Activated CD8-positive, alpha-beta memory T cell treated with anti-CD3 and anti-CD28 coated beads, Interleukin-2, amount 50 U/mL, for 24 hours (primary cell): ENCODE measurements around the gene GJD4.

Experiments used
- DNase-seq: peaks from one replicate; pipeline ENCODE4 v3.0.0-alpha.2; 2020; ENCODE audit errors: extremely low read depth

Gene GJD4

GRCh38 chr10:35579116-35579515, 26.0 kb upstream of the GJD4 start:
- no peak for DNase-seq

- DNase-seq, result no peak
Observed at GRCh38 chr10:35579726-35580422, 25.3 kb upstream of the GJD4 start.

- DNase-seq, result no peak
Observed at GRCh38 chr10:35580423-35580770, 24.7 kb upstream of the GJD4 start.

- DNase-seq, result no peak
Observed at GRCh38 chr10:35581655-35582054, 23.5 kb upstream of the GJD4 start.

- DNase-seq, result no peak
Observed at GRCh38 chr10:35584946-35585345, 20.2 kb upstream of the GJD4 start.

GRCh38 chr10:35585356-35585755, 19.8 kb upstream of the GJD4 start:
- no peak for DNase-seq

GRCh38 chr10:35585903-35586535, 19.1 kb upstream of the GJD4 start:
- DNase-seq, result no peak

- no peak for DNase-seq
Observed at GRCh38 chr10:35588836-35589235, 16.3 kb upstream of the GJD4 start.

- DNase-seq, result no peak
Observed at GRCh38 chr10:35592441-35592840, 12.7 kb upstream of the GJD4 start.

- no peak for DNase-seq
Observed at GRCh38 chr10:35594115-35595079, 10.7 kb upstream of the GJD4 start.

- DNase-seq, result no peak
Observed at GRCh38 chr10:35595106-35595505, 10.0 kb upstream of the GJD4 start.

GRCh38 chr10:35598379-35598778, 6.8 kb upstream of the GJD4 start:
- DNase-seq, result no peak

- no peak for DNase-seq
Observed at GRCh38 chr10:35600193-35600592, 4.9 kb upstream of the GJD4 start.

- DNase-seq, result no peak
Observed at GRCh38 chr10:35606430-35606829, 1.3 kb downstream of the GJD4 start.

GRCh38 chr10:35607475-35608327, 2.6 kb downstream of the GJD4 start:
- no peak for DNase-seq

GRCh38 chr10:35608328-35608672, 3.2 kb downstream of the GJD4 start:
- DNase-seq, result no peak

GRCh38 chr10:35611750-35612149, 6.6 kb downstream of the GJD4 start:
- DNase-seq, result no peak

GRCh38 chr10:35612385-35613106, 7.4 kb downstream of the GJD4 start:
- no peak for DNase-seq

- no peak for DNase-seq
Observed at GRCh38 chr10:35613107-35613440, 7.9 kb downstream of the GJD4 start.

- DNase-seq, result no peak
Observed at GRCh38 chr10:35613597-35614226, 8.6 kb downstream of the GJD4 start.

- no peak for DNase-seq
Observed at GRCh38 chr10:35614312-35614711, 9.2 kb downstream of the GJD4 start.
